Mononuclear cell (primary cell): Measurements from ENCODE around the gene ANKRD28. TPM values are rescaled to one million over a fixed set of nuclear protein-coding genes. Genes with fewer than 3 reads are reported as not detected.

ENCODE experiments used
- H3K27me3 ChIP-seq: 2 replicates; pipeline ENCODE4 v1.6.0; 2011; ENCODE audit warnings: low read length, control low read depth; ENCODE audit not compliant: insufficient read depth
- H3K4me1 ChIP-seq: 2 replicates; pipeline ENCODE4 v1.5.1; 2011; ENCODE audit warnings: mild to moderate bottlenecking, low read length, control low read depth; ENCODE audit not compliant: insufficient read depth
- H3K4me3 ChIP-seq: 2 replicates; pipeline ENCODE4 v1.5.1; 2011; ENCODE audit warnings: mild to moderate bottlenecking, low read length, moderate library complexity
- H3K9me3 ChIP-seq: 2 replicates; pipeline ENCODE4 v1.5.1; 2011; ENCODE audit warnings: low read depth, mild to moderate bottlenecking, control low read depth, low read length
- total RNA-seq: library from RNA; depleted of rRNA; stranded (reverse); fragments of >200 nt; gene quantifications from one replicate; pipeline ENCODE4 v1.2.3, GENCODE V29; 2012

ANKRD28 gene
- total RNA-seq, 1 donor: 82.3 TPM

GRCh38 chr3:15694628-15695027 is 103.2 kb downstream of the ANKRD28 start:
- no peaks in the 10 kb centered on the region for H3K9me3 ChIP-seq
- H3K27me3 ChIP-seq: no peaks in the 10 kb centered on the region
- H3K4me1 ChIP-seq: no peaks in the 10 kb centered on the region
- no peak overlapping the region for H3K4me3 ChIP-seq

- Histone ChIP-seq H3K4me3 (no peak overlapping the region), H3K4me1 (no peaks in the 10 kb centered on the region), H3K9me3 (no peaks in the 10 kb centered on the region)
Observed at GRCh38 chr3:15693355-15693754, 104.4 kb downstream of the ANKRD28 start.

GRCh38 chr3:15690748-15691147 is 107.0 kb downstream of the ANKRD28 start:
- no peaks in the 10 kb centered on the region for H3K9me3 ChIP-seq
- no peaks in the 10 kb centered on the region for H3K27me3 ChIP-seq
- H3K4me3 ChIP-seq: no peak overlapping the region
- peaks cover 3% of the 10 kb centered on the region for H3K4me1 ChIP-seq

More at GRCh38 chr3:15693355-15693754, 104.4 kb downstream of the ANKRD28 start:
- H3K27me3 ChIP-seq: no peaks in the 10 kb centered on the region

GRCh38 chr3:15690230-15690629 is 107.5 kb downstream of the ANKRD28 start:
- Histone ChIP-seq H3K4me1 (peaks cover 3% of the 10 kb centered on the region), H3K27me3 (no peaks in the 10 kb centered on the region), H3K4me3 (no peak overlapping the region), H3K9me3 (no peaks in the 10 kb centered on the region)

GRCh38 chr3:15685927-15686326 is 111.9 kb downstream of the ANKRD28 start:
- no peaks in the 10 kb centered on the region for H3K9me3 ChIP-seq
- no peaks in the 10 kb centered on the region for H3K27me3 ChIP-seq
- no peak overlapping the region for H3K4me3 ChIP-seq
- peaks cover 15% of the 10 kb centered on the region for H3K4me1 ChIP-seq

- H3K4me3 ChIP-seq: no peak overlapping the region
- H3K27me3 ChIP-seq: no peaks in the 10 kb centered on the region
- H3K4me1 ChIP-seq: peaks cover 15% of the 10 kb centered on the region
- no peaks in the 10 kb centered on the region for H3K9me3 ChIP-seq
Observed at GRCh38 chr3:15683253-15683652, 114.5 kb downstream of the ANKRD28 start.

- Histone ChIP-seq H3K9me3 (no peaks in the 10 kb centered on the region), H3K4me3 (no peak overlapping the region), H3K4me1 (peaks cover 15% of the 10 kb centered on the region), H3K27me3 (no peaks in the 10 kb centered on the region)
Observed at GRCh38 chr3:15682561-15683185, 115.1 kb downstream of the ANKRD28 start.

- Histone ChIP-seq H3K4me1 (peaks cover 15% of the 10 kb centered on the region), H3K4me3 (no peak overlapping the region), H3K9me3 (no peaks in the 10 kb centered on the region), H3K27me3 (no peaks in the 10 kb centered on the region)
Observed at GRCh38 chr3:15681668-15682067, 116.1 kb downstream of the ANKRD28 start.

- Histone ChIP-seq H3K9me3 (no peaks in the 10 kb centered on the region), H3K27me3 (no peaks in the 10 kb centered on the region), H3K4me1 (peaks cover 12% of the 10 kb centered on the region), H3K4me3 (no peak overlapping the region)
Observed at GRCh38 chr3:15679306-15679705, 118.5 kb downstream of the ANKRD28 start.

GRCh38 chr3:15676259-15676658 is 121.5 kb downstream of the ANKRD28 start:
- Histone ChIP-seq H3K27me3 (no peaks in the 10 kb centered on the region), H3K4me1 (no peaks in the 10 kb centered on the region), H3K9me3 (no peaks in the 10 kb centered on the region), H3K4me3 (no peak overlapping the region)

- Histone ChIP-seq H3K27me3 (no peaks in the 10 kb centered on the region), H3K4me1 (no peaks in the 10 kb centered on the region), H3K4me3 (no peak overlapping the region), H3K9me3 (no peaks in the 10 kb centered on the region)
Observed at GRCh38 chr3:15673536-15673935, 124.2 kb downstream of the ANKRD28 start.

- no peaks in the 10 kb centered on the region for H3K27me3 ChIP-seq
- H3K4me1 ChIP-seq: peaks cover 4% of the 10 kb centered on the region
- no peak overlapping the region for H3K4me3 ChIP-seq
- no peaks in the 10 kb centered on the region for H3K9me3 ChIP-seq
Observed at GRCh38 chr3:15667484-15667883, 130.3 kb downstream of the ANKRD28 start.

- Histone ChIP-seq H3K9me3 (no peaks in the 10 kb centered on the region), H3K4me3 (no peak overlapping the region), H3K4me1 (peaks cover 4% of the 10 kb centered on the region), H3K27me3 (no peaks in the 10 kb centered on the region)
Observed at GRCh38 chr3:15666277-15666676, 131.5 kb downstream of the ANKRD28 start.

GRCh38 chr3:15665510-15666150 is 132.1 kb downstream of the ANKRD28 start:
- Histone ChIP-seq H3K4me1 (peaks cover 4% of the 10 kb centered on the region), H3K9me3 (no peaks in the 10 kb centered on the region), H3K27me3 (no peaks in the 10 kb centered on the region), H3K4me3 (no peak overlapping the region)

GRCh38 chr3:15664144-15664543 is 133.6 kb downstream of the ANKRD28 start:
- H3K9me3 ChIP-seq: no peaks in the 10 kb centered on the region
- no peak overlapping the region for H3K4me3 ChIP-seq
- peaks cover 4% of the 10 kb centered on the region for H3K4me1 ChIP-seq
- no peaks in the 10 kb centered on the region for H3K27me3 ChIP-seq
